PC-9 (cell line): ENCODE data around the gene LMAN2. TPM values are rescaled to one million over a fixed set of nuclear protein-coding genes. Genes with fewer than 3 reads are reported as not detected.

Experiments used
- BruUV-seq: library from RNA; stranded (reverse); fragments of 400-500 nt; replicated peaks from 2 replicates; lab custom pipeline; 2021; lab: Mats Ljungman, UMichigan
- CTCF ChIA-PET: fragments of 300-600 bp; sonication (Branson Sonifier 250); formaldehyde crosslinking; loops from one replicate; lab custom pipeline; 2022; ENCODE audit warnings: antibody characterized with exemption; lab: Charles Lee
- POLR2A ChIA-PET: fragments of 300-600 bp; sonication (Branson Sonifier 250); formaldehyde crosslinking; loops from one replicate; lab custom pipeline; 2022; ENCODE audit warnings: antibody characterized with exemption; ENCODE audit not compliant: unreplicated experiment; lab: Charles Lee
- DNase-seq, 2 experiments: peaks; one replicate each; pipeline versions ENCODE4 v3.0.0 to v3.0.0-alpha.2; 2015 to 2022; ENCODE audit warnings: mixed read lengths in 1 of 2
- H2AFZ ChIP-seq: fragments of 200-600 bp; sonication (generic); 2 replicates; pipeline ENCODE4 v1.8.1; 2017; ENCODE audit warnings: antibody characterized with exemption
- H3F3A ChIP-seq: fragments of 200-600 bp; sonication (generic); 2 replicates; pipeline ENCODE4 v1.8.1; 2017; ENCODE audit warnings: antibody characterized with exemption, mild to moderate bottlenecking, low read depth; ENCODE audit not compliant: insufficient read depth
- H3K27ac ChIP-seq: fragments of 200-600 bp; sonication (generic); 2 replicates; pipeline ENCODE4 v1.6.1; 2016; ENCODE audit warnings: mixed run types
- H3K27me3 ChIP-seq: fragments of 200-600 bp; sonication (generic); 2 replicates; pipeline ENCODE4 v1.6.1; 2016; ENCODE audit warnings: low read depth, mixed run types; ENCODE audit not compliant: insufficient read depth
- H3K36me3 ChIP-seq: fragments of 200-600 bp; sonication (generic); 2 replicates; pipeline ENCODE4 v1.6.1; 2016; ENCODE audit warnings: low read depth, mixed run types
- H3K4me1 ChIP-seq: fragments of 200-600 bp; sonication (generic); replicated peaks from 2 replicates; pipeline ENCODE4 v1.6.1; 2016; ENCODE audit warnings: mixed run types; ENCODE audit not compliant: insufficient read depth
- H3K4me2 ChIP-seq: fragments of 200-600 bp; sonication (generic); 2 replicates; pipeline ENCODE4 v1.6.1; 2017; ENCODE audit warnings: mixed run types
- H3K4me3 ChIP-seq: fragments of 200-600 bp; sonication (generic); 2 replicates; pipeline ENCODE4 v1.6.1; 2016; ENCODE audit warnings: mixed run types
- H3K79me2 ChIP-seq: fragments of 200-600 bp; sonication (generic); 2 replicates; pipeline ENCODE4 v1.6.1; 2017; ENCODE audit warnings: low read depth, mixed run types
- H3K9me2 ChIP-seq: fragments of 200-600 bp; sonication (generic); 2 replicates; pipeline ENCODE4 v1.8.1; 2017; ENCODE audit warnings: mild to moderate bottlenecking; ENCODE audit not compliant: insufficient read depth
- H3K9me3 ChIP-seq: fragments of 200-600 bp; sonication (generic); 2 replicates; pipeline ENCODE4 v1.8.1; 2016; ENCODE audit warnings: low read depth; ENCODE audit not compliant: insufficient read depth
- H4K20me1 ChIP-seq: fragments of 200-600 bp; sonication (generic); 2 replicates; pipeline ENCODE4 v1.8.1; 2017; ENCODE audit not compliant: insufficient read depth
- CTCF ChIP-seq: fragments of 200-600 bp; sonication (generic); conservative IDR thresholded peaks from 2 replicates; pipeline ENCODE4 v1.6.1; 2017; ENCODE audit warnings: mixed run types, antibody characterized with exemption, mild to moderate bottlenecking, moderate library complexity
- EZH2 ChIP-seq: fragments of 200-600 bp; sonication (generic); IDR thresholded peaks from 2 replicates; pipeline ENCODE4 v1.8.0; 2017; ENCODE audit warnings: antibody characterized with exemption, low read depth
- intact Hi-C: fragments of 100-400 bp; cut with micrococcal nuclease; formaldehyde crosslinking; loops from one replicate; pipeline ENCODE4 v1.10.0; 2022; ENCODE audit not compliant: unreplicated experiment
- total RNA-seq: library from RNA; stranded (reverse); gene quantifications from 2 replicates; pipeline ENCODE4 v1.2.3, GENCODE V29; 2021

Gene LMAN2
- total RNA-seq, 1 experiment from 2014 or later: 153 TPM

- CTCF ChIA-PET: interaction anchor here (0.9 kb wide), 1 partner anchor 49 kb away, joined by 4 read pairs; the partner anchor contains the start of gene LMAN2
- Histone ChIP-seq H3K4me2 (peak overlapping the region; percentile 97), H3K9me2 (no peaks in the 10 kb centered on the region), H2AFZ (no peak overlapping the region), H3K9me3 (no peaks in the 10 kb centered on the region), H3K27me3 (no peaks in the 10 kb centered on the region), H4K20me1 (peaks cover 30% of the 10 kb centered on the region), H3K27ac (peak overlapping the region; percentile 55), H3K79me2 (peaks cover 25% of the 10 kb centered on the region), H3F3A (peaks cover 47% of the 10 kb centered on the region), H3K36me3 (peaks cover 3% of the 10 kb centered on the region), H3K4me3 (peak overlapping the region; percentile 100; the same call in 1 of the 2 replicates), H3K4me1 (peaks cover 40% of the 10 kb centered on the region)
- TF ChIP-seq CTCF (no peak), EZH2 (no peak)
- POLR2A ChIA-PET: interaction anchor here (0.6 kb wide), 1 partner anchor 108 kb away, joined by 14 read pairs; no protein-coding TSS in a partner anchor
- no TSS peak for BruUV-seq
- DNase-seq: no peak
- intact Hi-C loops: loop anchor here (5.0 kb wide), 3 partner anchors 165 to 655 kb away; partner anchors contain the start of genes DDX41 and TSPAN17
Measured at GRCh38 chr5:177302354-177303110, 48.9 kb downstream of the LMAN2 start.

GRCh38 chr5:177301503-177302165 is 49.8 kb downstream of the LMAN2 start:
- no peaks in the 10 kb centered on the region for H3K27me3 ChIP-seq
- intact Hi-C loops: loop anchor here (2.0 to 5.0 kb wide), 4 partner anchors 164 to 654 kb away; partner anchors contain the start of genes DDX41 and TSPAN17
- CTCF ChIA-PET: interaction anchor here (0.6 to 0.9 kb wide), 2 partner anchors 50 to 144 kb away, joined by 3 to 4 read pairs; partner anchors contain the start of gene LMAN2
- DNase-seq: peak; percentile 88 to 90
- BruUV-seq: no TSS peak
- H3K9me2 ChIP-seq: no peaks in the 10 kb centered on the region
- H3K36me3 ChIP-seq: no peaks in the 10 kb centered on the region; the same call in none of the 2 replicates
- H4K20me1 ChIP-seq: peaks cover 30% of the 10 kb centered on the region
- no peaks in the 10 kb centered on the region for H3K9me3 ChIP-seq
- TF ChIP-seq CTCF: no peak
- no peak for TF ChIP-seq EZH2
- H3F3A ChIP-seq: peaks cover 47% of the 10 kb centered on the region
- peak overlapping the region; percentile 55 for H3K27ac ChIP-seq
- H3K79me2 ChIP-seq: peaks cover 25% of the 10 kb centered on the region
- POLR2A ChIA-PET: interaction anchor here (0.6 kb wide), 3 partner anchors 76 to 107 kb away, joined by 3 to 14 read pairs (median 4); no protein-coding TSS in a partner anchor
- peak overlapping the region; percentile 97 for H3K4me2 ChIP-seq
- H3K4me1 ChIP-seq: peaks cover 40% of the 10 kb centered on the region
- H3K4me3 ChIP-seq: no peak overlapping the region
- no peak overlapping the region for H2AFZ ChIP-seq

- ChIA-PET POLR2A (no interaction called here), CTCF (interaction anchor here (0.6 kb wide), 1 partner anchor 145 kb away, joined by 3 read pairs; no protein-coding TSS in a partner anchor)
- peak in 1 of 2 experiments; percentile 48 for DNase-seq
- H3F3A ChIP-seq: peaks cover 45% of the 10 kb centered on the region
- peak overlapping the region; percentile 35 for H3K4me2 ChIP-seq
- no peaks in the 10 kb centered on the region; the same call in 1 of the 2 replicates for H3K36me3 ChIP-seq
- TF ChIP-seq EZH2: no peak
- no peak for TF ChIP-seq CTCF
- BruUV-seq: no TSS peak
- H2AFZ ChIP-seq: no peak overlapping the region
- no peaks in the 10 kb centered on the region for H3K9me2 ChIP-seq
- H4K20me1 ChIP-seq: peaks cover 30% of the 10 kb centered on the region
- no peak overlapping the region for H3K4me3 ChIP-seq
- H3K27me3 ChIP-seq: no peaks in the 10 kb centered on the region
- peak overlapping the region; percentile 55 for H3K27ac ChIP-seq
- H3K4me1 ChIP-seq: peaks cover 40% of the 10 kb centered on the region
- peaks cover 23% of the 10 kb centered on the region for H3K79me2 ChIP-seq
- H3K9me3 ChIP-seq: no peaks in the 10 kb centered on the region
- intact Hi-C loops: loop anchor here (2.0 to 5.0 kb wide), 4 partner anchors 164 to 654 kb away; partner anchors contain the start of genes DDX41 and TSPAN17
Measured at GRCh38 chr5:177300951-177301350, 50.5 kb downstream of the LMAN2 start.
